Measurements from ENCODE around the gene HUNK.

Gene HUNK

DNA sequence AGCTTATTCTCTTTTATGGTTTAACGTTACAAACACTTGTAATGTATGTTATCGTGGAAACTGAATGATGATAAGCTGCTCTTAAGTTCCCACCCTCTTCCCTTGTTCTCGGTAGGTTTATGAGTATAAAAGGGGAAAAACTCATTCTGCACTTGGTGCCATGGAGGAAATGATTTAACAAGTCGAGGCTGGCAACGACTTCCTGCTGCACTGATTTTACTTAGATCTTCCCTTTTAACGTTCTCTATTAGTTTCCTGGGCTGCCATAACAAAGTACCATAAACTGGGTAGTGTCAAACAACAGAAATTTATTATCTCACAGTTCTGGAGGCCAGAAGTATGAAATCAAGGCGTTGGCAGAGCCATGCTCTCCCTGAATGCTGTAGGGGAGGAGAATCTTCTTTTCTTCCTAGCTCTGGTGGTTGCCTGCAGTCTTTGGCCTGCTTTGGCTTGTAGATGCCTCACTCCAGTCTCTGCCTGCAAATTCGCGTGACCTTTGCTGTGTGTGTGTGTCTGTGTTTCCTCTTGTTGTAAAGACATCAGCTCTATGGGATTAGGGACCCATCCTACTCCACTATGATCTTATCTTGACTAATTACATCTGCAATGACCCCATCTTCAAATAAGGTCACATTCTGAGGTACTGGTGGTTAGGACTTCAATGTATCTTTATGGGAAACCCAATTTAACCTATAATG lies 26.3 kb downstream of the HUNK start:
- no peak for DNase-seq

DNA sequence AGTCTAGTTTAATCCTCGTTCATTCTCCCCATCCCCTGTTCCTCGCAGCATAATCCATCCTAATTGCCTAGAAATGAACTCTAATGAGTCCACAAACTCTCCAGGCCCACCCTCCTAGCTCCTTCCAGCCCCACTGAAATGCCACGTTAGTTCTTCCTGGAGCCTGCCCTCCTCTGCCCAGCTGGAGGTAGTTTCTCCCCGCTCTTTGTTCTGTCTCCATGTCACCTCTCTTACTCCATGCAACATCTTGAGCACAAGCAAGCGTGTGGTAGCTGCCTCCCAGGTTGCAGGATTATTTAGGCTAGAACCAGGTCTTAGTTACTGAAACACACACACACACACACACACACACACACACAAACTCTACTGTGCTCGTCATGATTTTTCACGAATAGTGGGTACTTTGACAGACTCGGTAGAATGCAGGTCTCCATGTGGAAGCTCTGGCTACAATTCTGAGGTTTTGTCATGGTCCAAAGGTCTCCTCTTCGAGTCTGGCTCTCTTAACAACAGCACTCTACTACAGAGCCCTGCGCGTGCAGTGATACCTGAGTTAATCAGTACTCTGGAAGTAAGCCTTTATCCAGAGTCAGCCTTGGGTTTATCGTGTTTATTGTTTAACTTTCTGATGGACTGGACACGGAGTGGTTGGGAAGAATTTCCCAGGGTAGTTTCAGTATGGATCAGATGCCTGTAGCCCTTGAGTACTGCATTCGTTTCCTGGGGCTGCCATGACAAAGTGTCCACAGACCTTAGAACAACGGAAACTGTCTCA lies 27.5 kb downstream of the HUNK start:
- no peak for DNase-seq

DNA sequence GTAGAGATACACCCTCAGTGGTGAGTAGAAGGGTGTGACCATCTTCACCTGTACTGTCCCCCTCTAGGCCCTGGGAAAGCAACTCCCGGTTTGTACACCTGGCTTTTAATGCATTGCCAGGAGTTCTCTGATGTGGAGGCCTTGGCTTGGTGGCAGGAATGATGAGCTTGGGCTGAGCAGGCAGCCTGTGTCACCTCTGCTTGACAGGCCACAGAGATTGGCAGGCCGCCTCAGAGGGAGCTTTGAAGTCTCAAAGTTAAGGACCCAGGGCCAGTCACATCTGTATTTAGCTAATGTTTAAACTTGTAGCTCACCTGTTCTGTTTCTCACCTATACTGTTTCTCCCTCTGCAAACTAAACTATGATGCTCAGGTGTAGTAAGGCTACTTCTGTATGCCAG lies 28.5 kb downstream of the HUNK start:
- no peak for DNase-seq

DNA sequence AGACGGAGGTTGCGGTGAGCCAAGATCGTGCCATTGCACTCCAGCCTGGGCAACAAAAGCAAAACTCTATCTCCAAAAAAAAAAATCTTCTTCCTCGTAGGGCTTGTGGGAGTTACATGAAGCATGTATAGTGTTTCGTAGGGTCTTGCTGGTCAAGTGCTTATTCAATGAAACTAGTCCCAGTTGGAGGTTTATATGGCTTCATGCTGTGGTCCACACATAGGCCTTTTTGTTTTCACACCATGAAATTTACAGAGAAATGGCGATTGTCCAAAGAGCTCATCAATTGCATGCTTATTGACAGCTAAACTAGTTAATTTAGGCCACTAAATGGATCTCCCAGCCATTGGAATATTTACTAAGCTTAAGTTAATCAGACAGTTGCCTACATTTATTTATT lies 29.6 kb downstream of the HUNK start:
- no peak for DNase-seq

DNA sequence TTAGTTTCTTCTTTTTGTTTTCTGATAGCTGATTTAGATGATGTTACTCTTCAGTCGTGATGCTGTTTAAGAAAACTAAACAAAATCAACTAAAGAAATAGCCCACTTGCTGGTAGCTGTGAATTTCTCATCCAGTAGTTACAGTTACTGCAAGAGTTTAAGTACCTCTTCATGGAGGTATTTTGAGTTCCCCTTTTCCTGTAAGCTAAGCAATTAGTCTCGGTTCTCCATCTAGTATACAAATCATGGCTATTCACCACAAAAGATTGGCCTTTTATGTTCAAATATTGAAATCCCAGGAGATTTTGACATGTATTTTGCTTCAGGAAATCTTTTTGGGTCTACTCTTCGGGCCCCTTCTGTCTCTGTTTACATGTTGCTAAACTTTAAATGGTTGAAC lies 31.1 kb downstream of the HUNK start:
- no peak for DNase-seq

DNA sequence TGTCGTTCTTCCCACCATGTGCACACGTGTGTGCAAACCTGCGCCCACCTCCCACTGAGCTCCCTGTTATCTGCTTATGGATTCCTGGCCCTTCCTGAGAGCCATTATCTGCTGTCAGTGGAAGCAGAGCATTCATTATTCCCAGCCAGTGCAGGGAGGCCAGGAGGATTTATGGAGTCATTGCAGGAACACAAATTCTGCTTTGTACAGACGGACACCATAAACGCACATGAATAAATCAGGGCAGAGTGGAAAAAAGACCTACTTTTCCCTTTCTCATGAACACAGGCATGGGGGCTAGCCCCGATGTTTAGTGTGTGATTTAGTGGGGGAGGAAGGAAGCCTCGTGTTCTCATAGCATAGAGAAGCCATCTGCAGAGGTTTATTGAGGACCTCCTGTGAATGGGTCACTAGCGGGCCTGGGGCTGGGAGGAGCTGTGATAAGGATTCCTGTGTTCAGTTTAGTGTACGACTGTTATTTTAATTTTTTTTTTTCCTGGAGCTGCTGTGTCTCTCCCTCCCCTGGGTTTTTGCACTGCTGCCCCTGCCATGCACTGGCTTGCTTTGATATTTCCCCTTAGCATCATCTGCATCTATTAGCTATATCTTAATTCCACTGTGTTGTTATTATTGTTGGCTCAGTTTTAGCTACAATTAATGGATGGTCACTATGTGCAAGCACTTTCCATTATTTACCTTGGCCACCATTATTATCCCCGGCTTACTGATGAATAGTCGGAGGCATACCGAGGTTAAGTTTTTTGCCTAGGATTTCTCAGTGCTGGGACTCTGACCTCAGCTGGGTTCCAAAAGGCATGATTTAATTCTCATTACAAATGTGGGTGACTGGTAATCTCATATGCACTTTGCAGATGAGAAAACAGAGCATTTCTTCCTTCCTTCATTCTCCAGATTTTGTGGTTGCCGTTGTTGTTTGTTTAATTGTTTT lies 33.0 kb downstream of the HUNK start:
- no peak for DNase-seq

DNA sequence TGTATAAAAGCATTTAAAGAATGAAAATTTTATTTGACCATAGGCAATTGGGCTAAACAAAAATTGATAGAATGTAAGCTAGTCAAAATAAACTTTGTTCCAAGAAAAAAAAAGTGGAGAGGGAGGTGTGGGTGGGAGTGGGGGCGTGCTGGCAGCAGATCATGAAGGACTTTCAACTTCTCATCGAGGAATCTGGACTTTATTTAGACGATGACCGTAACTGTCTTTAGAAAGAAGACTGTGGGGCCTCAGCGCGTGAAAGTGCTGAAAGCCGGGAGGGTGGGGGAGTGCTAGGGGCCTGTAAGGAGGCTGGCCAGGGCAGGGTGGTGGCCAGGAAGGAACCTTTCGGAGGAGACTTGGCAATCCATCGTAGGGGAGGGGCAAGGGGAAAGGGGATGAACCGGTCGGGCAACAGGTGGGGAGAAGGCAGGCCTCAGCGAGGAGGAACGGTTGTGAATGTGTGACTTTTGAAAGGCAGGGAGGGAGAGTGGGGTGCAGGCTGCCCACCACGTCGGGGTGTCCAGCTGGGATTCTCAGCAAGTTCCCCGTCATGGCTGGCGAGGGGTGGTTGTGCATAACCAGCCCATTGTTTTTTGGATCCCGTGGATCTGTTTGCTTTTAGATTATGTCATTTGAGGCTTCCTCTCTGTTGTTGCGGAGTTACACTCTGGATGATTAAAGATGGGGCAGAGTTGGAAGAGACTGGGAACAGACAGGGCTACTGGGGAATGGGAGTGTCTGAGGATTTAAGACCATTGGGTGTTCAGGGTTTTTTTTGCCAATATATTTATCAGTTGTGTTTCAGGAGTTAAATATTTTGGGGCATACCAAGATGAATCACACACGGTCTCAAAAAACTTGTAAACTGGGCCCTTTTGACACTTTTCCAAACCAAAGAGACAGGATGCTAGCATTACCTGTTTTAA lies 35.5 kb downstream of the HUNK start:
- no peak for DNase-seq

DNA sequence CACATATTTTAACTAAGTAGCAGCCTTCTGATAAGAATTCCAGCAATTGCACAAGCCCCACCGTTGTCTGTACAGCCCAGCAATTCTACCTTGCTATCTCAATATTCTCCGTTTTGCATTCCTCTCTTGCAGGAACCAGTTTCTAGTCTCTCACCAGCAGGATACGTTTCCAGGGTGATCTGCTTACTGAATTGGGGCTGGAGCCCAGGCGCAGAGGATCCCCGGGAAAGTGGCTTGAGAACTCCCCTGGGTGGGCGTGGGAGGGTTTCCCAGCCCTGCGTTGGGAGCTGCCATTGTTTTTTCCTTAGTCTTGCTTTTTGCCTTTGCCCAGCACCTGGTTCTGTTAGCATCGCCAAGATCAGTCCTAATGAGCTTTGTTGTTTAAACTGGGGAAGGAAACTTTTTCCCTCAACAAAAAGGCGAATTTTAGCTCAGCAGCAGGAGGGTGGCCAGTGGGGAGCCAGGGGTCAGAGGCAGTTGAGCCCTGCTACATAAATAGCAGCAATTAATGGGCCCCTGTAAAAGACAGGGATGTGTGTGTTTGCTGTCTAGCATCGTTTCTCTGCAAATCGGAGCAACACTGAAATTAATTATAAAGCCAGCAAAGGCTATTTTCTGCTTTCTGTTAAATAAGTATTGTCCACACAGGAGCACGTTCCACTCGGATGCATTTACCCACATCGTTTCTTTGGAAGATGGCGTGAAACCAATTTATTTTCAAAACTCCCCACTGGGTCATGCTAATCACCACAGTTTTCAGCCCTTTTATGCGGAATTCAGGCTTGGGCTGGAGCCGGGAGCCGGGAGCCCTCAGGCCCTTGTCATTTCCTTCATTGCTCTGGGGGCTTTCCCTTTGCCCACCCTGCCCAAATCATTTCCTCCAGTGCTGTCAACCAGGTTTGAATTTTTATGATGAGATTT lies 36.6 kb downstream of the HUNK start:
- DNase-seq, result no peak

DNA sequence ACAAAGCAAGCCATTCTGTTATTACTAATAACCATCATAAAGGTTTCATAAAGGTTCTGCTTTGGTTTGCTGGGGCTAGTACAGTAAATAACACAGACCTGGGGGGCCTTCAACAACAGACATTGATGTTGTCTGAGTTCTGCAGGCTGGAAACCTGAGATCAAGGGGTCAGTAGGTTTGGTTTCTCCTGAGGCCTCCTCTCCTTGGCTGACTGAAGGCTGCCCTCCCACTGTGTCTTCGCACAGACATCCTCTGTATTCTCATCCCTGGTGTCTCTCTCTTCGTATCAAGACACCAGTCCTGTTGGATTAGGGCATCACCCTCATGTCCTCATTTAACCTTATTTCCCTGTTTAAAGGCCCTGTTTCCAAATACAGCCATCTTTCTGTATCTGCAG lies 37.3 kb downstream of the HUNK start:
- no peak for DNase-seq

DNA sequence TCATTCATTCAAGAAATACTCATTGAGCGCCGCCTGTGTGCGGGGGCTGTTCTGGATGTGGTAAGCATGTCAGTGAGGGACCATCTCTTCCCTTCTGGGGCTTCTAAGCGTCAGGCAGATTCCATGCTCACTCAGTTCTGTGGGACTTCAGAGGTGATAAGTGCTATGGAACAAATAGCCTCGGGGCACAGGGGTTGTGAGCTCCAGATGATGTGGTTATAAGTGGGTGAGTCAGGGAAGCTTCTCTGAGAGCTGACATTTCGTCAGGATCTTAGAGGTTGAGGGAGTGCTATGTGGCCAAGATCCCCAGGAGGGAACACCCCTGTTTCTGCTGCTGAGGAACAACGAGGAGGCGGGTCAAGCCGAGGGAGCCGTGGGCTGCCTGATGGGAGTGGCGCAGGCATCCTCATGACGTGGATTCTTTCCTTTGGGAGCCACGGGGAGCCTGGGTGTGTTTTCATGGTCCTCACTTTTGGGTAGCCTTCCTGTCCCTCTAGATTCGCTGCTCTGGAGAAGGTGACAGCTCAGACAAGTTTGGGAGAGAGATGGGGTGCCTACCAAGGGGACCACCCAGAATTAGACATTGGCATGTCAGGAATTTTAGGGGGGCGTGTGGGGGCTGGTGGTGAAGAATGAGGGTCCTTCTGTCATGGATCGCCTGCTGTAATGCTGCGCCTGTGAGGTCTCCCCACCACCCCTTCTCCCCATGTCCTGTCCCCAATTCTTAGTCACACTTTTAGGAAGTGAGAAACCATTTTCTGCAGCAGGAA lies 38.5 kb downstream of the HUNK start:
- no peak for DNase-seq

DNA sequence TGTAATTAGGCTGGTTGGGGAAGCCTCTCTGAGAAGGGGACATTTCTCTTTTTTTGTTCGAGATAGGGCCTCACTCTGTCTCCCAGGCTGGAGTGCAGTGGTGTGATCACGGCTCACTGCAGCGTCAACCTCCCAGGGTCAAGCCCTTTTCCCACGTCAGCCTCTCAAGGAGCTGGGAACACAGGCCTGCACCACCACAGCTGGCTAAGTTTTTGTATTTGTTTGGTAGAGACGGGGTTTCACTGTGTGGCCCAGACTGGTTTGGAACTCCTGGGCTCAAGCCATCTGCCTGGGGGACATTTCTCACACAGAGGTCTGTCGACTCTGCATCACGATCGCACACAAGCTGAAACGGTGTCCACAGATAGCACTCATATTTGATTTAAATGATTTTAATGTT lies 39.7 kb downstream of the HUNK start:
- no peak for DNase-seq

DNA sequence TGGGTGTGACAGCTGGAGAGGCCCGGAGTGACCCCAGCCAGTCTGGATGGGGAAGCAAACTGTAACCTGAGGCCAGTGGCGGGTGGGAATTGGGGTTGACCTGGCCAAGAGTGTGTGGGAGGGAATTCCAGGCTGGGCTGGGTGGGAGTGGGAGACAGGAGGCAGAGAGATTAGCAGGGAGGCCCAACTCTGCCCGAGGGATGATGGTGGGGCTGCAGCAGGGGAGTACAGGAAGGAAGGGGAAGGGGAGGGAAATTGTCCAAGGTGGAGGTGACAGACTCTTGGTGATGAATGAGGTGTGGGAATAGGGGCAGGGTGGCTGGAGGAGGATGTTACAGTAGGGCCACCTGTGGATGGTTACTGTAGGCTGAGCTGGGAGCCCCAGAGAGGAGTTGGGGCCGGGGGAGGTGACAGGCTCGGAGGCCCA lies 40.4 kb downstream of the HUNK start:
- no peak for DNase-seq

DNA sequence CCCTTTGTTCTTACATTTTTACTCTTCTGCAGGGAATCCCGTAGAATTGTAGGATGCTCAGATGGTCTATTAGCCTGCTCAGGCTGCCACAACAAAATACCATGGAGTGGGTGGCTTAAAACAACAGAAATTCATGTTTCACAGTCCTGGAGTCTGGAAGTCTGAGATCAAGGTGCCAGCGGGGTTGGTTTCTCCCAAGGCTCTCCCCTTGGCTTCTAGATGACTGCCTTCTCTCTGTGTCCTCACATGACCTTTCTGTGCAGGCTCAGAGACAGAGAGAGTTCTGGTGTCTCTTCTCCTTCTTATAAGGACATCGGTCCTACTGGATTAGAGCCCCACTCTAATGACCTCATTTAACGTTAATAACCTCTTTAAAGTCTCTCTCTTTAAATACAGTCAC lies 41.7 kb downstream of the HUNK start:
- no peak for DNase-seq

DNA sequence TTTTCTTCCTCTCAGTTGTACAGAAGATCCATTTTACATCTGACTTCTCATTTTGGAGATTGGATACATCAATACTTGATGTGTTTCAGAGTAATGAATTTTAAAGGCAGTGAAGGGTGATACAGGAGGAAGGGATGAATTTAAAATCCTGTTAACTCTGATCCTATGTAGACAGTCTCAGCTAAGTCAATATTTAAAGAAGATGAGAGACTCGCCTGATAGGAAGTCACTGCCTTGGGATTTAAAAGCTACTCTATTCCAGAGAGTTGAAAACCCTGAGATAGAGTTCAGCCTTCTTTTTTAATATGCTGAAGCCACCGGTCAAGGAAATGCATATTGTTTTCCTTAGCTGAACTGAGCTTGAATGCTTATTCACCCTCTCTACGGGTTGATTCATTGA lies 42.7 kb downstream of the HUNK start:
- DNase-seq, result peak; percentile 38

DNA sequence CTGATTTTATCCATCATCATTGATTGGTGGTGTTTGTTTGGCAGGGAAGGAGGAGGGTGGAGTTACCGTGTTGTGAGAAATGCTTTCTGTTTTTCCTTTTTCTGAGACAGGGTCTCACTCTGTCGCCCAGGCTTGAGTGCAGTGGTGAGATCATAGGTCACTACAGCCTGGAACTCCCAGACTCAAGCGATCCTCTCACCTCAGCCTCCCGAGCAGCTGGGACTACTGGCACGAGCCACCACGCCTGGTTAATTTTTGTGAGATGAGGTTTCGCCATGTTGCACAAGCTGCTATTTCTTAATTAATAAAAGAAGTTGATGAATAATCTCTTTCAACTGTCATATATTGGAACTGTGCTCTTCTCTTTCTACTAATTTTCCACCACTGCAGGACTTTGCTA lies 44.3 kb downstream of the HUNK start:
- no peak for DNase-seq

DNA sequence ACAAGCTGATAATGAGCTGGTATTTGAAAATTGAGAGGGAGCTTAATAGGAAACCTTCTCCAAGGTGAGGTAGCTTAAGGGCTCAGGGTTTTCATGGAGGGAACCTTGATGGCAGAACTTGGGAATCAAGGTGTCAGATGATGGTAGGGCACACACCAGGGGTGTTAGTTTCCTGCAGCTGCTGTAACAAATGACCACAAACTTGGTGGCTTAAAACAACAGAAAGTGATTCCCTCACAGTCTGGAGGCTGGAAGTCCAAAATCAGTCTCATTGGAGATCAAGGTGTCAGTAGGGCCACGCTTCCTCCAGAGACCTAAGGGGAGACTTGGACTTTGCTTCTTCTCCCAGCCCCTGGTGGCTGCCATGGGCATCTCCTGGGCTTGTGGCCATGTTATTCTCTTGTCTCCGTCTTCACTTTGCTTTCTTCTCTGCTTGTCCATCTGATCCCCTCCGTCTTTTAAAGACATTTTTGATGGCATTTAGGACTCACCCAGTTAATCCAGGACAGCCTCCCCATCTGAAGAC lies 45.5 kb downstream of the HUNK start:
- DNase-seq, result no peak

DNA sequence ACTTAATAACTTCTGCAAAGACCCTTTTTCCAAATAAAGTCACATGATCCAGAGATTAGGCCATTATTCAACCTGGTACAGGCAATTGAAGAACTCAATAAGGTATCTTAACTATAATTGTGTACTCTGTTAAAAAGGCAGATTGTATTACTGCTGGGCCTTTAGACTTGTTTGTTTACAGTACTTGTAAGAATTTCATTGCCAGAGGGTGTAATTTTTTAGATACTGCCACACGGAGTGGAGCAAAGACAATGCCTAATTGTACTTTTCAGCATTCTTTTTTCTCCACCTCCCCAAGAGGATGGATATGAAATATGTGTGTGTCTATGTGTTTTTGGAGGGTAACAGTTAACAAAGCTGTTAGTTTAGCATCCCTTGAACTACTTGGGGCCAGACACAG lies 47.5 kb downstream of the HUNK start:
- DNase-seq, result no peak

DNA sequence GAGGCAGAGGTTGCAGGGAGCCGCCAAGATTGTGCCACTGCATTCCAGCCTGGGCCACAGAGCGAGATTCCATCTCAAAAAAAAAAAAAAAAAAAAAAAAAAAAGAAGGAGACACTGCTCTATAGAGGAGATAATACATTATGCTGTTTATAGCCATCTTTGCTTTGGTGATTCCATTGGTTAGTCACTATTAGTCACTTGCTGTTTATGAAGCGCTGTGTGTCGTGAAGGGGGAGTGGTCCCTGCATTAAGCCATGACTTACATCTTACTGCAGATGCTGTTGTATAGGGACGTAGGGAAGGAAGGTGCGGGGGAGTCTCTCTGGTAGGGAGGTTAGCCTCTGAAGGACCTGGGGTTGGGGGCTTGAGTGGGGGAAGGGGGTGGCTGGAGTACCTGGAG lies 48.3 kb downstream of the HUNK start:
- DNase-seq, result no peak

DNA sequence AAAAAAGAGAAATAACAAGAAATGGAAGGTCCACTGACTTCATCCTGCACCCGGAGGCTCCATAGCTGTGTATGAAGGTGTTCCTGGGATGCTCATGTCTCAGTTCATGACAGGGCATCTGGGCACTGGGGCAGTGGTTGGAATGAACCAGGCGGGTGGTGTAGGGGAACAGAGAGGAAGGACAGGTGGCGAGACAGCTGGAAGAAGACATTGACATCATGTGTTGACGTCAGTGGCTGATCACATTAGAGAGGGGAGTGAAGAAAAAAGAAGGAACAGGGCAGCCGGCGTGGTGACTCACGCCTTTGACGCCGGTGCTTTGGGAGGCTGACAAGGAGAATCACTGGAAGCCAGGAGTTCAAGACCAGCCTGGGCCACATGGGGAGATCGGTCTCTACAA lies 50.1 kb downstream of the HUNK start:
- DNase-seq, result no peak

DNA sequence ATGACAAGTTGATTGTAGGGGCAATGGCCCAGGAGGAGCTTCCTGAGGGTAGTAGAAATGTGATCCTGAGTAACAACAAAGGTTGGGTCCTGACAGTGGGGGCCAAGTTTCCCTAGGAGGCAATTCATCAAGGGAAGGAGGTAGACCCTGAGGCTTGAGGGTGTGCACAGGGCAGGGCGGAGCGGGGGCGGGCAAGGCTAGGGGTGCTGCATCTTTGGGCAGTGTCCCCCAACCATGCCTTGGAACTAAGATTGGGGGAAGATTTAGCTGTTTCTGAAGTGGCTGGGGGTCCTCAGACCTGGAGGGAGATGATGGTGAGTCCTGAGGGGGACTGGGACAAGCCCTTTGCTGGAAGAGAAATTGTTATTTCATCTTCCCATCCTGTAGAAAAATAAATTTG lies 50.9 kb downstream of the HUNK start:
- no peak for DNase-seq

Measured in NCI-H1436 (cell line).